UCSD-AML1 (cell line): ENCODE results near the gene P2RX1.
A peak's percentile ranks its signal among the peaks of the same experiment; 100 is the strongest.
"Not testable (repeated sequence)": the region's sequence is repeated elsewhere in the genome, so short reads cannot be mapped to it uniquely, and the experiment has no call there.

Experiments used
- DNase-seq: peaks from one replicate; lab custom pipeline; 2025; ENCODE audit not compliant: unreplicated experiment; lab: John Stamatoyannopoulos, UW

P2RX1 gene

GRCh38 chr17:3861761-3862681 lies 54.2 kb downstream of the P2RX1 start:
- no peak for DNase-seq

- DNase-seq, result no peak
Measured at GRCh38 chr17:3860939-3861700, 55.1 kb downstream of the P2RX1 start.

GRCh38 chr17:3859940-3860339 lies 56.3 kb downstream of the P2RX1 start:
- no peak for DNase-seq

- DNase-seq, result no peak
Measured at GRCh38 chr17:3857261-3858105, 58.8 kb downstream of the P2RX1 start.

- DNase-seq, result not testable (repeated sequence)
Measured at GRCh38 chr17:3854204-3854603, 62.1 kb downstream of the P2RX1 start.

GRCh38 chr17:3852561-3852960 lies 63.7 kb downstream of the P2RX1 start:
- no peak for DNase-seq

- no peak for DNase-seq
Measured at GRCh38 chr17:3851461-3852100, 64.7 kb downstream of the P2RX1 start.

GRCh38 chr17:3848229-3848835 lies 67.9 kb downstream of the P2RX1 start:
- DNase-seq, result peak; percentile 39

GRCh38 chr17:3847165-3847670 lies 69.0 kb downstream of the P2RX1 start:
- DNase-seq, result no peak
